Endothelial cell of umbilical vein (primary cell): ENCODE measurements around the gene C2CD4D. TPM values are rescaled to one million over a fixed set of nuclear protein-coding genes. Genes with fewer than 3 reads are reported as not detected.

Experiments used
- BruUV-seq: library from RNA; stranded (reverse); fragments of 400-500 nt; replicated peaks from 2 replicates; lab custom pipeline; 2021; lab: Mats Ljungman, UMichigan
- CTCF ChIA-PET: fragments of 300-600, 350-600 bp; sonication (Branson Sonifier 250); formaldehyde crosslinking; loops from one replicate; lab custom pipeline; 2021; ENCODE audit warnings: antibody characterized with exemption, inconsistent platforms; lab: Charles Lee
- POLR2A ChIA-PET: fragments of 300-600, 350-600 bp; sonication (Branson Sonifier 250); formaldehyde crosslinking; loops from one replicate; lab custom pipeline; 2021; ENCODE audit warnings: antibody characterized with exemption, inconsistent platforms; lab: Charles Lee
- DNase-seq: peaks from one replicate; pipeline ENCODE4 v3.0.0-alpha.2; 2011; ENCODE audit warnings: low read depth, low spot score
- FAIRE-seq: peaks from 2 replicates; lab custom pipeline; 2011; peaks lifted over from hg19 to GRCh38; lab: Jason Lieb, UNC
- H2AFZ ChIP-seq: 2 replicates; pipeline ENCODE4 v1.6.0; 2012; ENCODE audit warnings: low read depth, low read length, control low read depth, inconsistent platforms
- H3K27ac ChIP-seq: 2 replicates; pipeline ENCODE4 v1.5.1; 2011; ENCODE audit warnings: low read depth, mild to moderate bottlenecking, control low read depth, low read length, moderate library complexity; ENCODE audit not compliant: insufficient read depth
- H3K27me3 ChIP-seq, 2 experiments: 2 replicates each; pipeline versions ENCODE4 v1.6.0 to v1.6.1; 2011; ENCODE audit warnings: low read length in 2 of 2, mixed read lengths in 1 of 2; ENCODE audit not compliant: control insufficient read depth in 2 of 2, insufficient read depth in 2 of 2
- H3K36me3 ChIP-seq, 2 experiments: 2 replicates in 1 of 2; 3 replicates in 1 of 2; pipeline ENCODE4 v1.5.1; 2011; ENCODE audit warnings: low read length in 2 of 2, mild to moderate bottlenecking in 1 of 2, moderate library complexity in 1 of 2; ENCODE audit not compliant: control insufficient read depth in 2 of 2, insufficient read depth in 2 of 2; ENCODE audit errors: extremely low read depth in 1 of 2
- H3K4me1 ChIP-seq: 3 replicates; pipeline ENCODE4 v1.5.1; 2011; ENCODE audit warnings: mild to moderate bottlenecking, low read length; ENCODE audit not compliant: control insufficient read depth, insufficient read depth; ENCODE audit errors: extremely low read depth
- H3K4me2 ChIP-seq: 2 replicates; pipeline ENCODE4 v1.6.1; 2011; ENCODE audit warnings: low read length, control low read depth, mixed read lengths; ENCODE audit not compliant: insufficient read depth
- H3K4me3 ChIP-seq, 3 experiments: fragments of 200-600 bp in 1 of 3; sonication (generic), shearing (Covaris generic) in 1 of 3; replicated peaks in 1 of 3; 2 replicates each; pipeline ENCODE4 v1.5.1; 2011 to 2016; ENCODE audit warnings: control low read depth in 3 of 3, low read length in 3 of 3, mild to moderate bottlenecking in 2 of 3, inconsistent platforms in 1 of 3, low read depth in 1 of 3, moderate library complexity in 1 of 3; ENCODE audit not compliant: insufficient read depth in 1 of 3
- H3K79me2 ChIP-seq: 2 replicates; pipeline ENCODE4 v1.6.0; 2012; ENCODE audit warnings: low read length, inconsistent platforms; ENCODE audit not compliant: control insufficient read depth, insufficient read depth
- H3K9ac ChIP-seq: replicated peaks from 2 replicates; pipeline ENCODE3; 2011; ENCODE audit warnings: low read length, control low read depth; ENCODE audit not compliant: insufficient read depth; ENCODE audit errors: extremely low read depth
- H3K9me1 ChIP-seq: replicated peaks from 3 replicates; pipeline ENCODE4 v1.6.0; 2011; ENCODE audit warnings: mild to moderate bottlenecking, low read length; ENCODE audit not compliant: control insufficient read depth, insufficient read depth; ENCODE audit errors: extremely low read depth
- H3K9me3 ChIP-seq: replicated peaks from 2 replicates; pipeline ENCODE4 v1.5.1; 2012; ENCODE audit warnings: low read length, inconsistent platforms; ENCODE audit not compliant: control insufficient read depth, insufficient read depth
- H4K20me1 ChIP-seq: replicated peaks from 2 replicates; pipeline ENCODE3; 2011; ENCODE audit warnings: mild to moderate bottlenecking, low read length; ENCODE audit not compliant: control insufficient read depth, insufficient read depth; ENCODE audit errors: extremely low read depth
- EZH2 ChIP-seq: IDR thresholded peaks from 2 replicates; pipeline ENCODE4 v1.6.1; 2012; ENCODE audit warnings: borderline replicate concordance, low read depth, mild to moderate bottlenecking, moderate library complexity, low read length, inconsistent platforms; ENCODE audit not compliant: severe bottlenecking
- FOS ChIP-seq: IDR thresholded peaks from 2 replicates; pipeline ENCODE4 v1.6.1; 2011; ENCODE audit warnings: mild to moderate bottlenecking, low read length, moderate library complexity, borderline replicate concordance; ENCODE audit not compliant: insufficient read depth
- GATA2 ChIP-seq: IDR thresholded peaks from 2 replicates; pipeline ENCODE4 v1.7.0; 2011; ENCODE audit warnings: low read depth, mild to moderate bottlenecking, moderate library complexity, mixed read lengths, low read length; ENCODE audit not compliant: insufficient read length, insufficient read depth
- JUN ChIP-seq: IDR thresholded peaks from 2 replicates; pipeline ENCODE4 v1.6.1; 2011; ENCODE audit warnings: borderline replicate concordance, low read depth; ENCODE audit not compliant: insufficient read length, insufficient read depth
- MYC ChIP-seq: IDR thresholded peaks from one replicate; pipeline ENCODE4 v1.6.1; 2011; ENCODE audit warnings: mild to moderate bottlenecking, low read depth, low read length
- POLR2A ChIP-seq: IDR thresholded peaks from 2 replicates; pipeline ENCODE4 v1.6.1; 2012; ENCODE audit warnings: low read depth, mild to moderate bottlenecking, control low read depth, low read length
- POLR2AphosphoS5 ChIP-seq: IDR thresholded peaks from 2 replicates; pipeline ENCODE4 v1.6.1; 2012; ENCODE audit warnings: low read depth, mild to moderate bottlenecking, control low read depth, low read length, moderate library complexity; ENCODE audit not compliant: insufficient read depth
- dilution Hi-C: fragments of 300-500 bp; cut with MboI; formaldehyde crosslinking; loops from one replicate; pipeline ENCODE4 v1.15.0; 2019; ENCODE audit warnings: low sequenced_read_pairs; ENCODE audit not compliant: extremely low pct_ligation_motif_present
- intact Hi-C: fragments of 100-400 bp; cut with micrococcal nuclease; formaldehyde crosslinking; loops from one replicate; pipeline ENCODE4 v1.10.0; 2022
- polyA plus RNA-seq, 4 experiments: library from polyadenylated mRNA; depleted of rRNA in 3 of 4; stranded (reverse) in 3 of 4; unstranded in 1 of 4; fragments of >200 nt; gene quantifications; 2 replicates each; pipeline versions ENCODE4 v1.2.1 to v1.2.3, GENCODE V29; 2011 to 2012; ENCODE audit warnings: missing spikeins in 1 of 4
- total RNA-seq: library from RNA; stranded (reverse); gene quantifications from 2 replicates; pipeline ENCODE4 v1.2.3, GENCODE V29; 2021
- TF ChIP-seq, protein P1 (sequence below), 2 donors: IDR thresholded peaks; 1 replicate in 1 of 2; 2 replicates in 1 of 2; pipeline ENCODE4 v1.5.1; 2011; ENCODE audit warnings: low read length in 2 of 2, mild to moderate bottlenecking in 2 of 2, moderate library complexity in 2 of 2, control low read depth in 1 of 2, inconsistent platforms in 1 of 2, low read depth in 1 of 2; ENCODE audit not compliant: insufficient read depth in 1 of 2; ENCODE audit errors: extremely low read depth in 1 of 2
- TF ChIP-seq, protein P2 (sequence below): IDR thresholded peaks from 2 replicates; pipeline ENCODE4 v1.6.1; 2011; ENCODE audit not compliant: insufficient read depth, insufficient read length

C2CD4D gene
- total and polyA plus RNA-seq, 2 donors (not counting 3 experiments of a cell fraction or from before 2014, with no cell fraction given): not detected

DNA sequence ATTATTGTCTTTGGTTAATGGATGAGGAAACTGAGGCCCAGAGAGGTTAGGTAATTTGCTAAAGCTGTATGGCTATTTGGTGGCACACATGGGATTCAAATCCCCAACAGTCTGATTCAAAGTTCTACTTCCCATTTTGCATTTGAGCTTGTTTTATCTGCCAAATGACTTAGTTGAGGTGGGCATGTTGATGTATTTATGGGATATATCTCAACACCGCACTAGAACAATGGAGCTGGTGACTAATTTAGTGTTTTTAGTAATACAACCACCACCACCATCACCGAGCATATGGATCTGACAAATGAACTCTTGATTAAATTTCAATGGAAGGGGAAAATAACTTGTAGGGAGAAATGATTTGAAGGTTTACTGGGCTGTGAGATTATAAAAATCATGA, 42.8 kb upstream of the C2CD4D start:
- dilution Hi-C loops: no loop called here
- no TSS peak for BruUV-seq
- ChIA-PET POLR2A (no interaction called here), CTCF (interaction anchor here (1.0 to 2.3 kb wide), 14 partner anchors 8 to 119 kb away, joined by 3 to 18 read pairs (median 4); no protein-coding TSS in a partner anchor)
- Histone ChIP-seq H3K36me3 (no peaks in the 10 kb centered on the region), H3K9me1 (no peaks in the 10 kb centered on the region), H3K79me2 (no peaks in the 10 kb centered on the region), H3K27me3 (no peaks in the 10 kb centered on the region), H3K4me2 (no peak overlapping the region), H3K9ac (no peak overlapping the region), H3K4me3 (no peak overlapping the region), H3K4me1 (peaks cover 7% of the 10 kb centered on the region), H3K9me3 (no peaks in the 10 kb centered on the region), H4K20me1 (no peaks in the 10 kb centered on the region), H2AFZ (no peak overlapping the region), H3K27ac (no peak overlapping the region)
- FAIRE-seq (no peak), DNase-seq (no peak)
- intact Hi-C loops: no loop called here
- no peak for TF ChIP-seq GATA2
- TF ChIP-seq, protein P1, sequence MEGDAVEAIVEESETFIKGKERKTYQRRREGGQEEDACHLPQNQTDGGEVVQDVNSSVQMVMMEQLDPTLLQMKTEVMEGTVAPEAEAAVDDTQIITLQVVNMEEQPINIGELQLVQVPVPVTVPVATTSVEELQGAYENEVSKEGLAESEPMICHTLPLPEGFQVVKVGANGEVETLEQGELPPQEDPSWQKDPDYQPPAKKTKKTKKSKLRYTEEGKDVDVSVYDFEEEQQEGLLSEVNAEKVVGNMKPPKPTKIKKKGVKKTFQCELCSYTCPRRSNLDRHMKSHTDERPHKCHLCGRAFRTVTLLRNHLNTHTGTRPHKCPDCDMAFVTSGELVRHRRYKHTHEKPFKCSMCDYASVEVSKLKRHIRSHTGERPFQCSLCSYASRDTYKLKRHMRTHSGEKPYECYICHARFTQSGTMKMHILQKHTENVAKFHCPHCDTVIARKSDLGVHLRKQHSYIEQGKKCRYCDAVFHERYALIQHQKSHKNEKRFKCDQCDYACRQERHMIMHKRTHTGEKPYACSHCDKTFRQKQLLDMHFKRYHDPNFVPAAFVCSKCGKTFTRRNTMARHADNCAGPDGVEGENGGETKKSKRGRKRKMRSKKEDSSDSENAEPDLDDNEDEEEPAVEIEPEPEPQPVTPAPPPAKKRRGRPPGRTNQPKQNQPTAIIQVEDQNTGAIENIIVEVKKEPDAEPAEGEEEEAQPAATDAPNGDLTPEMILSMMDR (IDR thresholded peaks at IDR 0.05; ENCODE audit: extremely low read depth in 1 of 2, insufficient read depth in 1 of 2, low read depth in 1 of 2, low read length in 2 of 2): no peak
- TF ChIP-seq FOS: no peak
- no peak for TF ChIP-seq MYC
- TF ChIP-seq EZH2: no peak
- TF ChIP-seq, protein P2, sequence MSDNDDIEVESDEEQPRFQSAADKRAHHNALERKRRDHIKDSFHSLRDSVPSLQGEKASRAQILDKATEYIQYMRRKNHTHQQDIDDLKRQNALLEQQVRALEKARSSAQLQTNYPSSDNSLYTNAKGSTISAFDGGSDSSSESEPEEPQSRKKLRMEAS: no peak
- TF ChIP-seq JUN: no peak
- TF ChIP-seq POLR2A: no peak
- no peak for TF ChIP-seq POLR2AphosphoS5
